ENCODE data around the gene RNF222. TPM values are rescaled to one million over a fixed set of nuclear protein-coding genes. Genes with fewer than 3 reads are reported as not detected.
"Not testable (repeated sequence)": the region's sequence is repeated elsewhere in the genome, so short reads cannot be mapped to it uniquely, and the experiment has no call there.

Gene RNF222
- polyA plus RNA-seq, 4 donors: 0.06 to 0.11 (median 0.06) TPM; not detected in 1

DNA sequence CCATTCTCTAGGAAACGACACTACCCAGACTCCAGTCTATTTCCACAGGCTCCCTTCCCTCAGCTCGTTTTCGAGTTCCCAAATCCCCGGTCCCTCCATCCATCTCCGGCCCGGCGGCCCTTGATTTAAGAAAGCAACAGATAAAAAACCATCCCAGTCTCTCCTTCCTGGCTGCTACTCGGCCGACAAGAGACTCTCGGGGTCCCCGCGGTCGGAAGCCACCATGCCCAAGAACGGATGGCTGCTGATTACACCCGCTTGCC, 14.8 kb downstream of the RNF222 start:
- no peak for DNase-seq (ENCODE audit: low read depth in 4 of 4, low spot score in 3 of 4)

GRCh38 chr17:8382052-8382879, 15.4 kb downstream of the RNF222 start:
- no peak for DNase-seq (ENCODE audit: low read depth in 4 of 4, low spot score in 3 of 4)

DNA sequence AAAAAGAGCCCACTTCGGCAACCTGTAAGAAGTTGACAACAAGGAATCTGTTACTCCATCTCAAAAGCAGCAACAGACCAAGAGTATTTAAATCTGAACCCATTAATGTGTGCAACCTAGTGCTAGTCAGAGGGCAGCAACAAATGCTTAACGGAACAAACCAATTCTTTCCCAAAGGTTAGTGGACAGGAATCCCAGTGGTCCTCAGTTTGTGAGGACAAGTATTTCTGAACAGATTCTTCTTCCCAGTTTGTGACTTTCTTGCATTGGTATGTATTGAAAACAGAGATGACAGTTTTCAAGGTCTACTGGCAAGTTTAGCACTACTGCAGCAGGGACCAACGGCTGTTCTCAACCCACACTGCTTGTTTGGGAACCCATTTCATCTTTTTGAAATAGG, 17.6 kb downstream of the RNF222 start:
- DNase-seq (ENCODE audit: low read depth in 4 of 4, low spot score in 3 of 4): no peak

DNA sequence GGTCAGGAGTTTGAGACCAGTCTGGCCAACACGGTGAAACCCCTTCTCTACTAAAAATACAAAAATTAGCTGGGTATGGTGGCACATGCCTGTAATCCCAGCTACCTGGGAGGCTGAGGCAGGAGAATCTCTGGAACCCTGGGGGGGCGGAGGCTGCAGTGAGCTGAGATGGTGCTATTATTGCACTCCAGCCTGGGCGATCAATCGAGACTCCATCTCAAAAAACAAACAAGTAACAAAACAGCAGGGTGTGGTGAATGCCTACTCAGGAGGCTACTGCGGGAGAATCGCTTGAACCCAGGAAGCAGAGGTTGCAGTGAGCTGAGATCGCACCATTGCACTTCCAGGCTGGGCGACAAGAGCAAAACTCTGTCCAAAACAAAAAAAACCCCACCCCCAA, 19.5 kb downstream of the RNF222 start:
- DNase-seq (ENCODE audit: low read depth in 4 of 4, low spot score in 3 of 4): not testable (repeated sequence)

- DNase-seq (ENCODE audit: low read depth in 4 of 4, low spot score in 3 of 4): no peak
These were observed 20.2 kb downstream of the RNF222 start for GRCh38 chr17:8377422-8377821.

GRCh38 chr17:8376271-8377067, 21.2 kb downstream of the RNF222 start, which contains the start of gene KRABD2:
Gene KRABD2, minus strand, starts transcription at chr17:8376704.
- peak in 3 of 4 donors; percentile 69 to 79 (median 74) for DNase-seq (ENCODE audit: low read depth in 4 of 4, low spot score in 3 of 4)

- peak in 2 of 4 donors; percentile 23 to 38 for DNase-seq (ENCODE audit: low read depth in 4 of 4, low spot score in 3 of 4)
These were observed 21.8 kb downstream of the RNF222 start for GRCh38 chr17:8375738-8376259.

DNA sequence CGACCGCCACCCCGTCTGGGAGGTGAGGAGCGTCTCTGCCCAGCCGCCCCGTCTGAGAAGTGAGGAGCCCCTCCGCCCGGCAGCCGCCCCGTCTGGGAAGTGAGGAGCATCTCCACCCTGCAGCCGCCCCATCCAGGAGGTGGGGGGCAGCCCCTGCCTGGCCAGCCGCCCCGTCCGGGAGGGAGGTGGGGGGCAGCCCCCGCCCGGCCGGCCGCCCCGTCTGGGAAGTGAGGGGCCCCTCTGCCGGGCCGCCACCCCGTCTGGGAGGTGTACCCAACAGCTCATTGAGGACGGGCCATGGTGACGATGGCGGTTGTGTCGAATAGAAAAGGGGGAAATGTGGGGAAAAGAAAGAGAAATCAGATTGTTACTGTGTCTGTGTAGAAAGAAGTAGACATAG, 23.8 kb downstream of the RNF222 start:
- DNase-seq (ENCODE audit: low read depth in 4 of 4, low spot score in 3 of 4): not testable (repeated sequence)

DNA sequence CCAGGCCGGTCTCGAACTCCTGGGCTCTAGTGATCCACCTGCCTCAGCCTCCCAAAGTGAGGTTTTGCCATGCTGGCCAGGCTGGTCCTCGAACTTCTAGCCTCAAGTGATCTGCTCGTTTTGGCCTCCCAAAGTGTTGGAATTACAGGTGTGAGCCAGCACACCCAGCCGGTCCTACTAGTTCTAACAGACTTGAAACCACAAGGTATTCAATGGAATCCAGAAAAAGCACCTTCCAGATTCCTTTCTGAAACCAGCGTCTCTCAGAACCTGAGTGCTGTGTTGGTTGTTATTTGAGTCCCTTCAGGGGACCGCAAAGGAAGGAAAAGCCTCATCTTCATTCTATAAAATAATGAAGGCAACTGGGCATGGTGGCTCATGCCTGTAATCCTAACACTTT, 25.2 kb downstream of the RNF222 start:
- no peak for DNase-seq (ENCODE audit: low read depth in 4 of 4, low spot score in 3 of 4)

DNA sequence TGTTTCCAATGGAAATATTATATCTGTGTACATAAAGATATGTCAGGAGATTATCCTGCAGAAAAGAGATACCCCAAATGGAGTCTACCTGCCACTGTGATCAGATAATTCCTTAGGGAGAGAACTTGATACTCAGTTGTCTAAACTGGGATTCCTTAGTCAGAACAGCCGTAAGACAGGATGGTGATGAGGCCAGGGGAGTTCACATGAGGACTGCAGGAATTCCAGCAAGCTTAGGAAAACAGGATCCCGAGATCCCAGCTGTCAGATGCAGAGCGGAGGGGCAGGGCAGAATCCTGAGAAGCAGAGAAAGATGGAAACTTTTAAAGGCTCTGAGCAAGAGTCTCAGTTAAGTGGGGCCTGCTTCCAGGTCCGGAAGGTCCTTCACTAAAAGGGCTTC, 25.8 kb downstream of the RNF222 start:
- DNase-seq (ENCODE audit: low read depth in 4 of 4, low spot score in 3 of 4): no peak

- DNase-seq (ENCODE audit: low read depth in 4 of 4, low spot score in 3 of 4): no peak
These were observed 27.7 kb downstream of the RNF222 start for GRCh38 chr17:8369944-8370343.

- DNase-seq (ENCODE audit: low read depth in 4 of 4, low spot score in 3 of 4): no peak
These were observed 29.4 kb downstream of the RNF222 start for GRCh38 chr17:8368193-8368592.

DNA sequence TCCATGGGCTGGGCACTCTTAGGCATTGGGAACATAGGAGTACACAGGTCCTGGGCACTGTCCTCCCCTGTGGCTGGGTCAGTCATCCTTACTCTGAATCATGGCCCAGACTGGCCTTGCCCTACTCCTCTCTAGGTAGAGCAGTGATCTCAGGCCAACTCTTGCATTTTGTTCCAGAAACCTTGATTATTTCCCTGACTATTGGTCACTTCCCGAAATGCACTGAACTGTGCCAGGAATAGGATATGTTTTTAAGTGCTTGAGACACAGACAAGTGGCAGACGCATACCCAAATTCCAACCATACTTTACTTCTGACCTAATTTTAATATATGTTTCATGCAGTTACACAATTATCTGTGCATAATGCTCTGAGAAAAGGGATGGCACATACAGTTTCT, 31.4 kb downstream of the RNF222 start:
- DNase-seq (ENCODE audit: low read depth in 4 of 4, low spot score in 3 of 4): no peak

DNA sequence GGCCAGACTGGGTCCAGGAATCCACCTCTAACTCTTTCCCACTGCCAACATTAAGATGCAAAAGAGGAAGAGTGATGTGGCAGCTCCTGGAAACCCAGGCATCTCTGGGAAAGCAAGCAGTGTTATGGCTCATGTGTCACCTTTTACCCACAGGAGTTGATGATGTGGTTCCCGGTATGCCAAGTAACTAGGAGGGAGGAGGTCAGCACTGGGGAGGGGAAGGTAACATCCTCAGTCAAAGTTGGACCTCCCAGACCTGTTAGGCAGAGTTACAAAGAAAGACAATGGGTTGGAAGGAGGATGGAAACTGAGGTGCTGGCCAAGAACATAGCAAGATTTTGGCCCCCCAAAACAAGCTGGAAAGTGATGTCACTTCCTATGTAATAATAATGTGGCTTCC, 32.5 kb downstream of the RNF222 start:
- no peak for DNase-seq (ENCODE audit: low read depth in 4 of 4, low spot score in 3 of 4)

DNA sequence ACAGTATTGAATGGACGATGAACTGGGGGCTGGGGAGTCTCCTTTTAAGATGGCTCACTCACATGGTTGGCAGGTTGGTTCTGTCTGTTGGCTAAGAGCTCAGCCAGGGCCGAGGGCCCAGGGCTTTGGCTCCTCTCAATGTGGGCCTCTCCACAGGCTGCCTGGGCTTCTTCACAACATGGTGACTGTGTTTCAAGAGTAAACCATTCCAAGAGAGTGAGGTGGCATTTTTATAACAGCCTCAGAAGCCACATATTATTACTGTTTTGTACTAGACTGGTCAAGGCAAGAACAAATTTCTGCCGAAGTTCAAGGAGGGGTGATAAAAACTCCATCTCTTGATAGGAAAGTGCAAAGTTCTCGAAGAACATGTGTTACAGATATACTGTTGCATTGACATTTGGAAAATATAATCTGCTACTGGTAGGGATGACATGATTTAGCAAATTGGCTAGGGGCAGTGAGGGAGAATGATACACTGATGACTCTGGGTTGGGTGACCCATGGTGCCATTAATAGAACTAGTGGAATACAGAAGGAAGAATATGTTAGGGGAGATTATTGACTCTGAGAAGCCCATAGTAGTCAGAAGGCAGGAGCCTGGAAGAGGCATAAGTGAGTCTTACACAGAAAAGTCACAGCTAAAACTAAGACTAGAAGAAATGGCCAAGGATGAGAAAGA, 34.8 kb downstream of the RNF222 start:
- DNase-seq (ENCODE audit: low read depth in 4 of 4, low spot score in 3 of 4): no peak

DNA sequence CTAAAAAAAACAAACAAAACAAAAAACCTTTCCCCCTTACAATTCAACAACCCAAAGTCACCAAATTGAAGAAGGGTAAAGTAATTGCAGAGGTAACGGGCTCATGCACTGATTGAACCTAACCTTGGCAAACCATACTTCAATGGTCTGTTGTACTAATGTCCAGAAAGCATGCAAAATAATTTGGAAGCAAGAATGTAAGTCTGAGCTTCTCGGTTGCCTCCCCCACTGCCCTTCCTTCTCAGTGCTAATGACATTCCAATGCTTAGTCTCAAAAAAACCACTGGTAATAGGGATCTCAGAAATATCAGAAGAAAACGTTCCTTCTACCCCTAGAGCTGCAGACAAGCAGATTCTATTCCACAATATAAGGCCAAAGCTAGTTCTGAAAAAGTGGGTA, 36.9 kb downstream of the RNF222 start:
- DNase-seq (ENCODE audit: low read depth in 4 of 4, low spot score in 3 of 4): no peak

DNA sequence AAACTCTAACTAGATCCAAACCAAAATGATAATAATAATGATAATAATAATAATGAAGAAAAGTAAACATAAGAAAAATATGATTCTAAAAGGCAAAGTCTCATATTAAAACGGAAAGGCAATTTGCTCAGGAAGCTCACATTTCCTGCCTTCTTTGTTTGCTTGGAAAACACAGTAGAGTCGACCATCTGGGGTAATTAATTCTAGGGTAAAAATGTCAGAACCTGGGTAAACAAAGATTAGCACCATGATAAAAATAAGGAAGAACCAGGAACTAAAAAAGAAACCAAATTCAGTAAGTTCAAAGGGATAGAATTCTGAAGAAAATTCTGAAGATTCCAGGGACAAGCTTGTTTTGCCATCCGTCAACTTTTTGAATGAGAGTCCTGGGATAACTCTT, 37.4 kb downstream of the RNF222 start:
- no peak for DNase-seq (ENCODE audit: low read depth in 4 of 4, low spot score in 3 of 4)

- DNase-seq (ENCODE audit: low read depth in 4 of 4, low spot score in 3 of 4): peak in 1 of 4 donors; percentile 18
These were observed 37.9 kb downstream of the RNF222 start for GRCh38 chr17:8359769-8360168.

DNA sequence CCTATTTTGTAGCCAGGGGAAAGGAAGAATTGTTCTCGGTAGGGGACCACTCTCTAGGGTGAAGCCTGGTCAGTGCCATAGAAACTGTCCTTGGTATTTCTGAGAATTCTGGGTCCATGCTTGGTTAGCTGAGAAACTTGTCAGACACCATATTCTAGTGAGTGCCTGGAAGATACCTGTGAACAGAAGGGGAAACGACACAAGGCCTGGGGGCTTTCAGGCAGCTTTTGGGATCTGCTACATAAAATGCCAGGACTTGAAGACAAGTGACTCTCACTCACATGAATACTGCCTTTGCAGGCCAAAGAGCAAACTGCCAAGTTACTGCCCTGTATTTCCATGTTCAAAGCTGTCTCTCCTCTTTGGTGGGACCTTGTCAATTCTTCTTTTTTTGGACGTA, 39.7 kb downstream of the RNF222 start:
- no peak for DNase-seq (ENCODE audit: low read depth in 4 of 4, low spot score in 3 of 4)

GRCh38 chr17:8354236-8354635, 43.4 kb downstream of the RNF222 start:
- no peak for DNase-seq (ENCODE audit: low read depth in 4 of 4, low spot score in 3 of 4)

GRCh38 chr17:8353736-8354135, 43.9 kb downstream of the RNF222 start:
- no peak for DNase-seq (ENCODE audit: low read depth in 4 of 4, low spot score in 3 of 4)
